Gastrocnemius medialis (tissue), 4 donors: ENCODE measurements around the gene ALDH3A1. TPM values are rescaled to one million over a fixed set of nuclear protein-coding genes. Genes with fewer than 3 reads are reported as not detected.

Source experiments
- ATAC-seq, 2 donors: fragments of 150-250 bp; one replicate each; pipeline ENCODE4 v1.9.1; 2016
- DNase-seq, 2 donors: peaks; one replicate each; pipeline ENCODE4 v3.0.0-alpha.2; 2019
- H3K27ac ChIP-seq, 4 donors: fragments of 200-600 bp; sonication (generic); 1 replicate in 1 of 4; 2 replicates in 3 of 4; pipeline ENCODE4 v1.5.1; 2016 to 2018; ENCODE audit warnings: mild to moderate bottlenecking in 2 of 4, moderate library complexity in 1 of 4
- H3K27me3 ChIP-seq, 3 donors: fragments of 200-600 bp; sonication (generic) in 2 of 3; 1 replicate in 1 of 3; 2 replicates in 2 of 3; pipeline versions ENCODE4 v1.5.1 to v1.6.0; 2016 to 2019; ENCODE audit warnings: mild to moderate bottlenecking in 1 of 3, moderate library complexity in 1 of 3
- H3K36me3 ChIP-seq, 2 donors: fragments of 200-600 bp; sonication (generic) in 1 of 2; one replicate each; pipeline ENCODE4 v1.5.1; 2017 to 2018
- H3K4me1 ChIP-seq, 2 donors: fragments of 200-600 bp; sonication (generic) in 1 of 2; one replicate each; pipeline ENCODE4 v1.5.1; 2016 to 2017; ENCODE audit warnings: mild to moderate bottlenecking in 2 of 2
- H3K4me3 ChIP-seq, 4 donors: fragments of 200-600 bp; sonication (generic) in 3 of 4; 1 replicate in 1 of 4; 2 replicates in 3 of 4; pipeline ENCODE4 v1.5.1; 2016 to 2019; ENCODE audit warnings: mild to moderate bottlenecking in 2 of 4
- H3K9me3 ChIP-seq, 3 donors: fragments of 200-600 bp; sonication (generic) in 2 of 3; 1 replicate in 1 of 3; 2 replicates in 2 of 3; pipeline ENCODE4 v1.5.1; 2016 to 2019
- CTCF ChIP-seq, 5 experiments: fragments of 450-650 bp in 3 of 5; fragments of 200-600 bp in 2 of 5; sonication (generic) in 2 of 5; IDR thresholded peaks in 4 of 5; conservative IDR thresholded peaks in 1 of 5; 1 replicate in 4 of 5; 2 replicates in 1 of 5; pipeline ENCODE4 v1.5.1; 2016 to 2019; ENCODE audit warnings: antibody characterized with exemption in 5 of 5, mild to moderate bottlenecking in 3 of 5, moderate library complexity in 3 of 5
- POLR2A ChIP-seq, 2 donors: fragments of 450-650 bp; IDR thresholded peaks; one replicate each; pipeline ENCODE4 v1.6.1; 2017; ENCODE audit warnings: antibody characterized with exemption in 2 of 2, mild to moderate bottlenecking in 2 of 2, moderate library complexity in 2 of 2
- in situ Hi-C, 4 donors: fragments of 200-750 bp; cut with MboI; loops; one replicate each; pipeline versions ENCODE4 v1.15.0 to v1.8.0; 2017; ENCODE audit warnings: low sequenced_read_pairs in 4 of 4
- intact Hi-C: fragments of 100-400 bp; cut with DNase I; formaldehyde crosslinking; loops from one replicate; pipeline ENCODE4 v1.15.1; 2023; ENCODE audit warnings: low total_unique reads
- total RNA-seq, 4 donors: library from RNA; depleted of rRNA; stranded (reverse); fragments of >200 nt; gene quantifications; one replicate each; pipeline versions ENCODE4 v1.1.0 to v1.2.3, GENCODE V29; 2016

The ALDH3A1 gene
- total RNA-seq, 4 donors from 2014 or later, result 0.18 to 0.23 TPM; not detected in 2

DNA sequence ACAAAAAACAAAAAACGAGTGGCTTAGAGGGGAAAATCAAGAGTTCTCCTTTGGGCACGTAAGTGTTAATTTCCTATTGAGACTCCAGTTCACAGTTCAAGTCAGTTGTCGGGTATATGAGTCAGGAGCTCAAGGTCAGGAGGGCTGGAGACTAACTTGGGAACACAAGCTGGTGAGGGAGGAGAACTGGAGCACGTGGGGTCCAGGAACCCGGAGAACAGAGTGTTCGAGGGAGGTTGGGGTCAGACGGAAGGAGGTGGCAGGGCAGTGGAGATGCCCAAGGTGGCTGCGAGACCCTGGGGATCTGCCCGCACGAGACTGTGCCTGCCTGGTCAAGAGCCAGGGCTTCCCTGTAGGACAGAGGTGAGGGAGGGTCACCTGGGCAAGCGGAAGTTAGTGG is 12.0 kb downstream of the ALDH3A1 start:
- no peaks in the 10 kb centered on the region for H3K36me3 ChIP-seq
- no peak for DNase-seq
- TF ChIP-seq CTCF (IDR thresholded peaks at IDR 0.05 in 4 of 5, conservative IDR thresholded peaks at IDR 0.05 in 1 of 5) (no peak), POLR2A (IDR thresholded peaks at IDR 0.05) (no peak)
- no peak for ATAC-seq
- in situ Hi-C loops (loop anchor here in 2 of 4 donors (10.0 kb wide), 2 partner anchors 61 to 71 kb away; no protein-coding TSS in a partner anchor), intact Hi-C loops (no loop called here)
- H3K27me3 ChIP-seq, result no peaks in the 10 kb centered on the region
- H3K27ac ChIP-seq, result no peak overlapping the region
- H3K4me3 ChIP-seq, result no peak overlapping the region
- no peaks in the 10 kb centered on the region for H3K9me3 ChIP-seq
- H3K4me1 ChIP-seq, result no peaks in the 10 kb centered on the region

DNA sequence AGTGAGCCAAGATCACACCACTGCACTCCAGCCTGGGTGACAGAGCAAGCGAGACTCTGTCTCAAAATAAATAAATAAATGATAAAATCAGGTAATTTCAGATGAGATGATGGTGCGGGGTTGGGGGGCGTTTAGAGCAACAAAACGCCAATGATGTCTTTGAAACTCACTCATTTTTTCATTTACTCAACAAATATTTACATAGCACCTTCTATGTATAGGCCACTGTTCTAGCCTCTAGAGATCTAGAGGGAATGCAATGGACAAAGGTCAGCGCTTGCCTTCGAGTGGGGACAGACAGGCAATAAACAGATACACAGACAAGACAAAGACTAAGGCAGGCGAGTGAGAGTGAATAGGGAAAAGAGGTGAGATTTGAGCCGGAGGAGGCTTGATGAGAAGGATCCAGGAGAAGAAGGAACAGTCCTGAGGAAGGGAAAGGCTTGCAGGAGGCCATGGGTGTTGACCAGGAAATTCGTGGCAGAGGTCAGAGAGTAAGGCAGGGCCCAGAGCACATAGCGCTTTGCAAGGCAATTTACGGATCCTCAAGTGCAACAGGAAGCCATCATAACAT is 14.1 kb downstream of the ALDH3A1 start:
- Histone ChIP-seq H3K36me3 (no peaks in the 10 kb centered on the region), H3K9me3 (no peaks in the 10 kb centered on the region), H3K27ac (no peak overlapping the region), H3K4me1 (no peaks in the 10 kb centered on the region), H3K27me3 (no peaks in the 10 kb centered on the region), H3K4me3 (no peak overlapping the region)
- TF ChIP-seq CTCF (IDR thresholded peaks at IDR 0.05 in 4 of 5, conservative IDR thresholded peaks at IDR 0.05 in 1 of 5), result no peak
- TF ChIP-seq POLR2A (IDR thresholded peaks at IDR 0.05), result no peak
- DNase-seq (no peak), ATAC-seq (no peak)
- in situ Hi-C loops, result loop anchor here in 2 of 4 donors (10.0 kb wide), 2 partner anchors 59 to 69 kb away; no protein-coding TSS in a partner anchor
- intact Hi-C loops, result no loop called here

DNA sequence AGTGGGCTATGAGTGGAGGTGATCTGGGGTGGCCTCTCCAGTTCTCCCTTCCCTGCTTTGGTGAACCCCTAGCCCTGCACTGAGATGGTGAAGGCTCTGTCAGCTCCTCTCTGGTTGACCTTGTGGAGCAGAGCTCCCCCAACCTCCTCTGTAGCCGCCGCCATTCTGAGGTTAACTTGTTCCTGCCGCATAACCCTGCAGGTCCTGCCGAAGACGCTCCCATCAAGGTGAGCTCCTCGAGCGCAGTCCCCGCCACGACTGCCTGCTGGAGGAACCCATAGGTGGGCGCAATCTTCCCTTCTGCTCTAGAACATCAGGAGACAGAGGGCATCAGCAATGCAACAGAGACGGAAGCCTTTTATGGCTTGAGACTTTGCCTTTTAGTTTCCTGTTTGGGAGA is 16.5 kb downstream of the ALDH3A1 start:
- Histone ChIP-seq H3K4me3 (no peak overlapping the region), H3K9me3 (no peaks in the 10 kb centered on the region), H3K27ac (no peak overlapping the region), H3K36me3 (no peaks in the 10 kb centered on the region), H3K27me3 (no peaks in the 10 kb centered on the region), H3K4me1 (peaks cover 21 to 22% of the 10 kb centered on the region in 2 donors)
- intact Hi-C loops (no loop called here), in situ Hi-C loops (loop anchor here in 2 of 4 donors (10.0 kb wide), 2 partner anchors 57 to 67 kb away; no protein-coding TSS in a partner anchor)
- DNase-seq, result no peak
- ATAC-seq, result no peak
- no peak for TF ChIP-seq POLR2A (IDR thresholded peaks at IDR 0.05)
- TF ChIP-seq CTCF (IDR thresholded peaks at IDR 0.05 in 4 of 5, conservative IDR thresholded peaks at IDR 0.05 in 1 of 5), result no peak

- in situ Hi-C loops, result loop anchor here in 2 of 4 donors (10.0 kb wide), 2 partner anchors 56 to 66 kb away; no protein-coding TSS in a partner anchor
- Histone ChIP-seq H3K4me1 (peaks cover 24% of the 10 kb centered on the region in 2 donors), H3K4me3 (no peak overlapping the region), H3K27me3 (no peaks in the 10 kb centered on the region), H3K9me3 (no peaks in the 10 kb centered on the region), H3K36me3 (no peaks in the 10 kb centered on the region), H3K27ac (no peak overlapping the region)
- TF ChIP-seq POLR2A (IDR thresholded peaks at IDR 0.05), result no peak
- TF ChIP-seq CTCF (IDR thresholded peaks at IDR 0.05 in 4 of 5, conservative IDR thresholded peaks at IDR 0.05 in 1 of 5), result no peak
- no peak for DNase-seq
- no peak for ATAC-seq
- intact Hi-C loops, result no loop called here
Measured at GRCh38 chr17:19730843-19731242, 17.3 kb downstream of the ALDH3A1 start.
